Neural cell (in vitro differentiated cells): ENCODE data around the gene TULP1.

Source experiments
- EZH2 ChIP-seq: fragments of 200-600, 300-800 bp; shearing (Covaris generic), sonication (generic); IDR thresholded peaks from 2 replicates; pipeline ENCODE4 v1.6.1; 2014; ENCODE audit warnings: antibody characterized with exemption, low read length, borderline replicate concordance, mild to moderate bottlenecking; ENCODE audit not compliant: insufficient read depth, poor library complexity, severe bottlenecking
- POLR2AphosphoS5 ChIP-seq: IDR thresholded peaks from 2 replicates; pipeline ENCODE4 v1.6.1; 2012
- REST ChIP-seq: IDR thresholded peaks from 2 replicates; pipeline ENCODE4 v1.6.1; 2012; ENCODE audit warnings: borderline replicate concordance
- TF ChIP-seq, protein P1 (sequence below): fragments of 450-650 bp; IDR thresholded peaks from 2 replicates; pipeline ENCODE4 v1.5.1; 2014; ENCODE audit warnings: antibody characterized with exemption, mild to moderate bottlenecking, moderate library complexity; ENCODE audit not compliant: poor library complexity, severe bottlenecking

- TF ChIP-seq, protein P1, sequence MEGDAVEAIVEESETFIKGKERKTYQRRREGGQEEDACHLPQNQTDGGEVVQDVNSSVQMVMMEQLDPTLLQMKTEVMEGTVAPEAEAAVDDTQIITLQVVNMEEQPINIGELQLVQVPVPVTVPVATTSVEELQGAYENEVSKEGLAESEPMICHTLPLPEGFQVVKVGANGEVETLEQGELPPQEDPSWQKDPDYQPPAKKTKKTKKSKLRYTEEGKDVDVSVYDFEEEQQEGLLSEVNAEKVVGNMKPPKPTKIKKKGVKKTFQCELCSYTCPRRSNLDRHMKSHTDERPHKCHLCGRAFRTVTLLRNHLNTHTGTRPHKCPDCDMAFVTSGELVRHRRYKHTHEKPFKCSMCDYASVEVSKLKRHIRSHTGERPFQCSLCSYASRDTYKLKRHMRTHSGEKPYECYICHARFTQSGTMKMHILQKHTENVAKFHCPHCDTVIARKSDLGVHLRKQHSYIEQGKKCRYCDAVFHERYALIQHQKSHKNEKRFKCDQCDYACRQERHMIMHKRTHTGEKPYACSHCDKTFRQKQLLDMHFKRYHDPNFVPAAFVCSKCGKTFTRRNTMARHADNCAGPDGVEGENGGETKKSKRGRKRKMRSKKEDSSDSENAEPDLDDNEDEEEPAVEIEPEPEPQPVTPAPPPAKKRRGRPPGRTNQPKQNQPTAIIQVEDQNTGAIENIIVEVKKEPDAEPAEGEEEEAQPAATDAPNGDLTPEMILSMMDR = no peak
- TF ChIP-seq REST = no peak
- no peak for TF ChIP-seq EZH2
- TF ChIP-seq POLR2AphosphoS5 = no peak
Measured at GRCh38 chr6:35508027-35508426, 4.7 kb downstream of the TULP1 start.
